ENCODE results near the gene NANOS3.

Gene NANOS3

DNA sequence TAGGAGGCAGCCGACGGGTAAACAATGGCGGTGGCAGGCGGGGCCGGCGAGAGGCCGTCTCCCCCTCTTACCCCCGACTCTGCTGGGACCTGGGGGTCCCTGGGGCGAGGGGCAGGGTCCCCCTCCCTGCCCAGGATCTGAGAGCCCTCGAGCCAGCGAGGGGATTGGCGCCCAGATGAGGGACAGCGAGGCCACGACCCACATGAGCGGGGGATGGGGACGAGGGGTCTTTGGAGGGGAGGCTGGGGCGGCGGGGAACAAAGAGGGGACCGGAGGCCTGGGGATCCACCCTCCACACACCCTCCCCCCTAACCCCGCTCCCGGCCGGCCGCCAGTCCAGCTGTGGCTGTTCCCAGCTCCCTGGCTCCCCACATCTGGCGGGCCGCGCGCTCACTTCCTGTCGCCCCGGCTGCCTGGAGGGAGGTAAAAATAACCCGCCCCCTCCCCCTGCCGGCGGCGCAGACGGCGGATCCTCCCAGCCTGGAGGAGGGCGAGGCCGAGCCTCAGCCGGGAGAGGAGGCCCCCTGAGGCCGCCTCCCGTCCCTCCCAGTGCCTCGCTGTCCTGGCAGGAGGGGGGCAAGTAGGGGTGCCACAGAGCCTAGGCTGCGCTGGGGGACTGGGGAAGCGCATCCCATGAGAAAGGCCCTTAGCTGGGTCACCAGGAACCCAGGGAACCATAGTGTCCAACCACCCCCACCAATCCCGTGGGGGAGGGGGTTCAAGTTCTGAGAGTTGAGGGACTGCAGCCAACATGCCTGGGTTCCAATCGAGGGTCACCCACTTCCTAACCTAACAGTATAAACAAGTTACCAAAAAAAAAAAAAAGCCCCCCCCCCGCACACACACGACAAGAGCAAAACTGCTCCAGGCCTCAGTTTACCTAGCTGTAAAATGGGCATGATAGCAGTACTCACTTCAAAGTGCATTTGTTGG is 29.3 kb upstream of the NANOS3 start:
- TF ChIP-seq TAF1 (IDR thresholded peaks at IDR 0.05; ENCODE audit: borderline replicate concordance, insufficient read depth, low read length): 0 out of 2 replicates have a peak, but pooled peaks have one; percentile 33
- peak; percentile 45; the same call in 1 of the 2 replicates for TF ChIP-seq POLR2AphosphoS5 (IDR thresholded peaks at IDR 0.05; ENCODE audit: low read depth, low read length)
- TF ChIP-seq SIN3A (IDR thresholded peaks at IDR 0.05; ENCODE audit: borderline replicate concordance, insufficient read depth, low read length): 0 out of 2 replicates have a peak, but pooled peaks have one; percentile 63
- TF ChIP-seq FOXP2 (optimal IDR thresholded peaks at IDR 0.05; ENCODE audit: borderline replicate concordance, extremely low read depth, extremely low read length, insufficient read depth): peak; percentile 82
- TF ChIP-seq, protein P1, sequence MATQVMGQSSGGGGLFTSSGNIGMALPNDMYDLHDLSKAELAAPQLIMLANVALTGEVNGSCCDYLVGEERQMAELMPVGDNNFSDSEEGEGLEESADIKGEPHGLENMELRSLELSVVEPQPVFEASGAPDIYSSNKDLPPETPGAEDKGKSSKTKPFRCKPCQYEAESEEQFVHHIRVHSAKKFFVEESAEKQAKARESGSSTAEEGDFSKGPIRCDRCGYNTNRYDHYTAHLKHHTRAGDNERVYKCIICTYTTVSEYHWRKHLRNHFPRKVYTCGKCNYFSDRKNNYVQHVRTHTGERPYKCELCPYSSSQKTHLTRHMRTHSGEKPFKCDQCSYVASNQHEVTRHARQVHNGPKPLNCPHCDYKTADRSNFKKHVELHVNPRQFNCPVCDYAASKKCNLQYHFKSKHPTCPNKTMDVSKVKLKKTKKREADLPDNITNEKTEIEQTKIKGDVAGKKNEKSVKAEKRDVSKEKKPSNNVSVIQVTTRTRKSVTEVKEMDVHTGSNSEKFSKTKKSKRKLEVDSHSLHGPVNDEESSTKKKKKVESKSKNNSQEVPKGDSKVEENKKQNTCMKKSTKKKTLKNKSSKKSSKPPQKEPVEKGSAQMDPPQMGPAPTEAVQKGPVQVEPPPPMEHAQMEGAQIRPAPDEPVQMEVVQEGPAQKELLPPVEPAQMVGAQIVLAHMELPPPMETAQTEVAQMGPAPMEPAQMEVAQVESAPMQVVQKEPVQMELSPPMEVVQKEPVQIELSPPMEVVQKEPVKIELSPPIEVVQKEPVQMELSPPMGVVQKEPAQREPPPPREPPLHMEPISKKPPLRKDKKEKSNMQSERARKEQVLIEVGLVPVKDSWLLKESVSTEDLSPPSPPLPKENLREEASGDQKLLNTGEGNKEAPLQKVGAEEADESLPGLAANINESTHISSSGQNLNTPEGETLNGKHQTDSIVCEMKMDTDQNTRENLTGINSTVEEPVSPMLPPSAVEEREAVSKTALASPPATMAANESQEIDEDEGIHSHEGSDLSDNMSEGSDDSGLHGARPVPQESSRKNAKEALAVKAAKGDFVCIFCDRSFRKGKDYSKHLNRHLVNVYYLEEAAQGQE (IDR thresholded peaks at IDR 0.05; ENCODE audit: insufficient read depth in 1 of 2, low read depth in 2 of 2, low read length in 2 of 2): 0 out of 4 replicates have a peak, but pooled peaks have one; percentile 5 to 9

DNA sequence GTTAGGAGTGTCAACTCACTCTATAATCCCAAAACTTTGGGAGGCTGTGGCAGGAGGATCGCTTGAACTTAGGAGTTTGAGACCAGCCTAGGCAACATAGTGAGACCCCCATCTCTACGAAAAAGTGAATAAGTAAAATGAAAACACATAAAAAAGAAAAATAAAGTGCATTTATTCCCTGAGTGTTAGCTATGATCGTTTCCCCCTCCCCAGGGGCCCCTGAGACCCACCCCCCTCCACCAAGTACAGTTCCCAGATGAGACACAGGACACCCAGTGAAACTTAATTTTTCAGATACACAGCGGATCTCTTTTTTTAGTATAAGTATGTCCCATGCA is 28.6 kb upstream of the NANOS3 start:
- no peak for TF ChIP-seq FOXP2 (optimal IDR thresholded peaks at IDR 0.05; ENCODE audit: borderline replicate concordance, extremely low read depth, extremely low read length, insufficient read depth)

DNA sequence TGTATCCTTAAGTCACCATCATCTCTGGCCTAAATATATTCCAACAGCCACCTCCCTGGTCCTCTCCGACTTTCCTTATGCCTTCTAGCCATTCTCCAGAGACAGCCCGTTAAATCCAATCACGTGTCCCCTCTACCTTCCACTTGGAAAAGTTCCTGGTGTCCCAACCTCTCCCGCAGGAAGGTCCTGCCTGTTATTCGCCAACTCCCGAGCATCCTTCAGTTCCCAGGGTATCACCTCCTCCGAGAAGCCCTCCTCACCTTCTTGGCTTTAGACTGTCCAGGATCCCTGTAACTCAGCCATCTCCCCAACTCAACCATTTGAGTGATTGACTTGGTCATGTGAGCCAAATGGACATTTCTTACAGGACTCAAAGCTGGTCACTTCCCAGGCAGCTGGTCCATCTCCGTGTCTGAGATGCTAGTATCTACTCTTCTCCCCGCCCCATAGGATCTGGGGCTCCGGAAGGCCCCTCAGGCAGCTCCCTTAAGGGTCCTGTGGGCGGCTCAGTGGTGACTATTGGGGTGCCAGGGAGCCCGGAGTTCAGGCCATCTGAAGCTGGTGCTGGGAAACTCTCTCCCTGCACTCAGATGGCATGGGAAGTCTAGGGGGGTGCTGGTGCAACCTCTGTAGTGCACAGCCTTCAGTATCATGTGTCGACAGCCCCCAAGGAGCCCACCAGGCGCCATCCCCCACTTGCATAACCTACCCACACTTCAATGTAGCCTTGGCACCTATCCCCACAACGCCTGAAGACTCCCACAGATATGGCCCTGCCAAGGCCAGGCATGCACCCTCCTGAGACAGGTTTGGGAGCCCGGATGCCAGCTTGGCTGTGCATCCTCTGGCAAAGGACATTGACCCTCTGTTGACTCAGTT is 27.9 kb upstream of the NANOS3 start:
- TF ChIP-seq POLR2AphosphoS5 (IDR thresholded peaks at IDR 0.05; ENCODE audit: low read depth, low read length) (no peak), TAF1 (IDR thresholded peaks at IDR 0.05; ENCODE audit: borderline replicate concordance, insufficient read depth, low read length) (no peak), SIN3A (IDR thresholded peaks at IDR 0.05; ENCODE audit: borderline replicate concordance, insufficient read depth, low read length) (no peak), FOXP2 (optimal IDR thresholded peaks at IDR 0.05; ENCODE audit: borderline replicate concordance, extremely low read depth, extremely low read length, insufficient read depth) (no peak)
- TF ChIP-seq, protein P1 (IDR thresholded peaks at IDR 0.05; ENCODE audit: insufficient read depth in 1 of 2, low read depth in 2 of 2, low read length in 2 of 2): no peak

DNA sequence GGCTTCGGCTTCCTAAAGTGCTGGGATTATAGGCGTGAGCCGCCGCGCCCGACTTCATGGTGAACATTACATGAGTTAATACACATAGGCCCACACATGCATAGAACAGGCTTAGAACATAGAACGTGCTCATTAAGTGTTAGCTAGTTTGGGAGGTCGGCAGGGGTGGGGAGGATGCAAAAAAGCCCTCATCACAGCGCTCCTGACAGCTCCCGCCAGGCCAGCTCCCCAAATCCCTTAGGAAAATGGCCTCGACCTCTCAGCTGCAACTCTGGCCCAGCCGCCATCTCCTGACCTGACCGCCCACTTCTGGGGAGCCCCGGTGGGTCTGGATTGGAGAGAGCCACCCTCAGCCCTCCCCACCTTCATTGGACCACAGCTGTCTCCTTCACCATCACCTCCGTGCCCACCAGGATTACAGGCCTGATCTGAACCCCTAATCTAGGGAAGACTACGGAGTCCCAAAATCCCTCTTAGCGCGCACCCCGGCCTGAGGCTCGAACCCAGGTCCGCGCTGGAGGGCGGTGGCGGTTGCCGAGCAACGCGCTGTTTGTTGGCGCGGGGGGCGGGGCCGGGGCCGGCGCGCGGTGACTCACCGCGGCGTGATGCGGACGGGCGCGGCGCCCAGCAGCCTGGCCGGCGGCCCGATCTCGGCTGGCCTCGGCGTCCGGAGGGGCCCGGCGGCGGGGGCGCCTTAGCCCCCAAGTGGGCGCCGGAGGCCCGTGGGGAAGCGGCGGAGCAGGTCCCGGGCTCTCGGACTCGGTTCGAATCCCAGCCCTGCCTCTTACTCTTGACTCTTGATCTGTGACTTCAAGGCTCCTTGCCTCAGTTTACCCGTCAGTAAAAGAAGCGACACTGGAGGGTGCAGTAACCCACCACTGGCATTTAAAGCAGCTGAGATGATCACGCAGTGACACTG is 26.7 kb upstream of the NANOS3 start:
- TF ChIP-seq SIN3A (IDR thresholded peaks at IDR 0.05; ENCODE audit: borderline replicate concordance, insufficient read depth, low read length) (no peak), POLR2AphosphoS5 (IDR thresholded peaks at IDR 0.05; ENCODE audit: low read depth, low read length) (no peak), FOXP2 (optimal IDR thresholded peaks at IDR 0.05; ENCODE audit: borderline replicate concordance, extremely low read depth, extremely low read length, insufficient read depth) (peak; percentile 84), TAF1 (IDR thresholded peaks at IDR 0.05; ENCODE audit: borderline replicate concordance, insufficient read depth, low read length) (no peak)
- TF ChIP-seq, protein P1 (IDR thresholded peaks at IDR 0.05; ENCODE audit: insufficient read depth in 1 of 2, low read depth in 2 of 2, low read length in 2 of 2): no peak
